Esophagus squamous epithelium (tissue), 5 donors: ENCODE measurements around the gene WNT9A. TPM values are rescaled to one million over a fixed set of nuclear protein-coding genes. Genes with fewer than 3 reads are reported as not detected.
"Not testable (repeated sequence)": the region's sequence is repeated elsewhere in the genome, so short reads cannot be mapped to it uniquely, and the experiment has no call there.

Source experiments
- DNase-seq: peaks from one replicate; lab custom pipeline; 2025; lab: John Stamatoyannopoulos, UW
- H3K27ac ChIP-seq, 4 donors: fragments of 200-600 bp; sonication (generic); one replicate each; pipeline ENCODE4 v1.5.1; 2016 to 2019; ENCODE audit warnings: mild to moderate bottlenecking in 1 of 4
- H3K27me3 ChIP-seq, 4 donors: fragments of 200-600 bp; sonication (generic); 1 replicate in 3 of 4; 2 replicates in 1 of 4; pipeline versions ENCODE4 v1.5.1 to v1.6.0; 2017 to 2021; ENCODE audit warnings: antibody characterized with exemption in 1 of 4
- H3K36me3 ChIP-seq, 3 donors: fragments of 200-600 bp; sonication (generic); one replicate each; pipeline ENCODE4 v1.5.1; 2016 to 2019
- H3K4me1 ChIP-seq, 3 donors: fragments of 200-600 bp; sonication (generic); one replicate each; pipeline ENCODE4 v1.5.1; 2017 to 2019
- H3K4me3 ChIP-seq, 4 donors: fragments of 200-600 bp; sonication (generic); 1 replicate in 3 of 4; 2 replicates in 1 of 4; pipeline ENCODE4 v1.5.1; 2016 to 2019; ENCODE audit warnings: mild to moderate bottlenecking in 2 of 4, moderate library complexity in 1 of 4
- H3K9me3 ChIP-seq, 3 donors: fragments of 200-600 bp; sonication (generic); one replicate each; pipeline ENCODE4 v1.5.1; 2016 to 2019
- POLR2A ChIP-seq, 4 donors: fragments of 450-650 bp; IDR thresholded peaks; one replicate each; pipeline ENCODE4 v1.6.1; 2017; ENCODE audit warnings: antibody characterized with exemption in 4 of 4, mild to moderate bottlenecking in 4 of 4, moderate library complexity in 3 of 4
- WGBS, 2 donors: methylation state at CpG; one replicate each; pipeline ENCODE4 v1.1.5; 2018; 5-methylcytosine and 5-hydroxymethylcytosine counted together
- intact Hi-C: fragments of 100-400 bp; cut with DNase I; formaldehyde crosslinking; loops from one replicate; pipeline ENCODE4 v1.15.0; 2022
- total RNA-seq, 4 donors: library from RNA; depleted of rRNA; stranded (reverse); fragments of >200 nt; gene quantifications; one replicate each; pipeline ENCODE4 v1.1.0, GENCODE V29; 2016
- TF ChIP-seq, protein P1 (sequence below), 6 experiments: fragments of 450-650 bp in 4 of 6; fragments of 200-600 bp in 2 of 6; sonication (generic) in 2 of 6; IDR thresholded peaks; one replicate each; pipeline ENCODE4 v1.5.1; 2016 to 2019; ENCODE audit warnings: antibody characterized with exemption in 6 of 6, mild to moderate bottlenecking in 4 of 6, moderate library complexity in 4 of 6
- donor health status: DM: yes; HTN: yes; CAD: no.

The WNT9A gene
- total RNA-seq, 4 donors from 2014 or later, result 1.7 to 5.9 (median 2.8) TPM

DNA sequence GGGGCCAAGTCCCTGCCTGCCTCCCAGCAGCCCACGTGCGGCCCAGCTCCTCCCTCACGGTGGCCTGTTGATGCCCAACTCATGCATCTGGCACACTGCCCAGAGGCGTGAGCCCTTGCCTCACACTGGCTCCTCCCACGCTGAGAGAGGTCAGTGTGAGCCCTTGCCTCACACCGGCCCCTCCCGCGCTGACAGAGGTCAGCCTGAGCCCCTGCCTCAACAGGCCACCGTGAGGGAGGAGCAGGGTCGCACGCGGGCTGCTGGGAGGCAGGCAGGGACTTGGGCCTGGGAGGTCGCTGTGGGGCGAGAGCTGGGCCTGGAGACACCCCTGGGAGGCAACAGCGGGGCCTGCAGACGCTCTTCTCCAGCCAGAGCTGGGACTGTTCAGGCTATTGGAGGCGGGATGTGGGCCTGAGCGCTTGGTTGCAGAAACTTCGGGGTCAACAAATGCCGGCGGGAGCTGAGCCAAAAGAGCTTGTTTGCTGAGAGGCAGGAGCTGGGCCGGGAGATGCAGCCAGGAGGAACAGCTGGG, 25.2 kb upstream of the WNT9A start:
- H3K27ac ChIP-seq, result peak overlapping the region in 2 of 4 donors; percentile 16 to 21
- H3K4me1 ChIP-seq, intact Hi-C loops, DNase-seq, H3K4me3 ChIP-seq, H3K9me3 ChIP-seq, H3K27me3 ChIP-seq, H3K36me3 ChIP-seq: not testable (repeated sequence)
- 81% methylated on average over 11 of the region's 22 CpGs; no CpG with 5 or more reads in 1 of the 2 donors for WGBS, 2 donors

DNA sequence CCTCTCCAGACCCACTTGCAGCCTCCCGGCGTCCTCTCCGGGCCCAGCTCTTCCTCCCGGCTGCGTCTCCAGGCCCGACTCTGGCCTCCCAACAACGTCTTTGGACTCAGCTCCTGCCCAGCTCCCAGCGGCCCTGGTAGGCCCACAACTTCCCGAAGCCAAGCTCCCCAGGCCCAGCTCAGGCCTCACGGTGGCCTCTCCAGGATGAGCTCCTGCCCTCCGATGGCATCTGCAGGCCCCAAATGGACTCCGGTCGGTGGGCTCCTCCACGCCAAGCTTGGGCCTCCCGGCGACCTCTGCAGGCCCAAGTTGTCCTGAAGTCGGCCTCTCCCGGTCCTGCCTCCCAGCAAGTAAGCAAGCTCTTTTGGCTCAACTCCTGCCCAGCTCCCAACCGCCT, 24.5 kb upstream of the WNT9A start:
- 90% methylated on average over 11 of the region's 19 CpGs; no CpG with 5 or more reads in 1 of the 2 donors for WGBS, 2 donors
- intact Hi-C loops, H3K4me3 ChIP-seq, H3K27me3 ChIP-seq, DNase-seq, H3K9me3 ChIP-seq, H3K4me1 ChIP-seq, H3K27ac ChIP-seq, H3K36me3 ChIP-seq: not testable (repeated sequence)

DNA sequence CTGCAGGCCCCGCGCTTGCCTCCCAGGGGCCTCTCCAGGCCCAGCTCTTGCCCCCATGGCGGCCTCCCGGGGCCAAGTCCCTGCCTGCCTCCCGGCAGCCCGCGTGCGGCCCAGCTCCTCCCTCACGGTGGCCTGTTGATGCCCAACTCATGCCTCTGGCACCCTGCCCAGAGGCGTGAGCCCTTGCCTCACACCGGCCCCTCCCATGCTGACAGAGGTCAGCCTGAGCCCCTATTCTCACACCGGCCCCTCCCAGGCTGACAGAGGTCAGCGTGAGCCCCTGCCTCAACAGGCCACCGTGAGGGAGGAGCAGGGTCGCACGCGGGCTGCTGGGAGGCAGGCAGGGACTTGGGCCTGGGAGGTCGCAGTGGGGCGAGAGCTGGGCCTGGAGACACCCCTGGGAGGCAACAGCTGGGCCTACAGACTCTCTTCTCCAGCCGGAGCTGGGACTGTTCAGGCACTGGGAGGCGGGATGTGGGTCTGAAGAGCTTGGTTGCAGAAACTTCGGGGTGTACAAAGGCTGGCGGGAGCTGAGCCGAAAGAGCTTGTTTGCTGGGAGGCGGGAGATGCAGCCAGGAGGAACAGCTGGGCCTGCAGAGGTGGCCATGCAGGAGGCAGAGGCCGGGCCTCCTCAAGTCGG, 24.0 kb upstream of the WNT9A start:
- DNase-seq, H3K4me1 ChIP-seq, H3K27ac ChIP-seq, H3K27me3 ChIP-seq, H3K4me3 ChIP-seq, H3K9me3 ChIP-seq, H3K36me3 ChIP-seq, intact Hi-C loops: not testable (repeated sequence)
- 80 to 85% methylated on average over 2 to 8 of the region's 27 CpGs for WGBS, 2 donors

DNA sequence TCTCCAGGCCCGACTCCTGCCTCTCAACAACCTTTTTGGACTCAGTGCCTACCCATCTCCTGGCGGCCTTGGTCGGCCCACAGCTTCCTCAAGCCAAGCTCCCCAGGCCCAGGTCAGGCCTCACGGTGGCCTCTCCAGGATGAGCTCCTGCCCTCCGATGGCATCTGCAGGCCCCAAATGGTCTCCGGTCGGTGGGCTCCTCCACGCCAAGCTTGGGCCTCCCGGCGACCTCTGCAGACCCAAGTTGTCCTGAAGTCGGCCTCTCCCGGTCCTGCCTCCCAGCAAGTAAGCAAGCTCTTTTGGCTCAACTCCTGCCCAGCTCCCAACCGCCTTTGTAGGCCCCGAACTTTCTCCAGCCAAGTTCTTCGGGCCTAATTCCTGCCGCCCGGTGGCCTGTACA, 23.5 kb upstream of the WNT9A start:
- 90 to 100% methylated on average over 2 to 3 of the region's 17 CpGs for WGBS, 2 donors
- H3K27ac ChIP-seq, H3K36me3 ChIP-seq, H3K9me3 ChIP-seq, intact Hi-C loops, H3K4me3 ChIP-seq, DNase-seq, H3K4me1 ChIP-seq, H3K27me3 ChIP-seq: not testable (repeated sequence)

DNA sequence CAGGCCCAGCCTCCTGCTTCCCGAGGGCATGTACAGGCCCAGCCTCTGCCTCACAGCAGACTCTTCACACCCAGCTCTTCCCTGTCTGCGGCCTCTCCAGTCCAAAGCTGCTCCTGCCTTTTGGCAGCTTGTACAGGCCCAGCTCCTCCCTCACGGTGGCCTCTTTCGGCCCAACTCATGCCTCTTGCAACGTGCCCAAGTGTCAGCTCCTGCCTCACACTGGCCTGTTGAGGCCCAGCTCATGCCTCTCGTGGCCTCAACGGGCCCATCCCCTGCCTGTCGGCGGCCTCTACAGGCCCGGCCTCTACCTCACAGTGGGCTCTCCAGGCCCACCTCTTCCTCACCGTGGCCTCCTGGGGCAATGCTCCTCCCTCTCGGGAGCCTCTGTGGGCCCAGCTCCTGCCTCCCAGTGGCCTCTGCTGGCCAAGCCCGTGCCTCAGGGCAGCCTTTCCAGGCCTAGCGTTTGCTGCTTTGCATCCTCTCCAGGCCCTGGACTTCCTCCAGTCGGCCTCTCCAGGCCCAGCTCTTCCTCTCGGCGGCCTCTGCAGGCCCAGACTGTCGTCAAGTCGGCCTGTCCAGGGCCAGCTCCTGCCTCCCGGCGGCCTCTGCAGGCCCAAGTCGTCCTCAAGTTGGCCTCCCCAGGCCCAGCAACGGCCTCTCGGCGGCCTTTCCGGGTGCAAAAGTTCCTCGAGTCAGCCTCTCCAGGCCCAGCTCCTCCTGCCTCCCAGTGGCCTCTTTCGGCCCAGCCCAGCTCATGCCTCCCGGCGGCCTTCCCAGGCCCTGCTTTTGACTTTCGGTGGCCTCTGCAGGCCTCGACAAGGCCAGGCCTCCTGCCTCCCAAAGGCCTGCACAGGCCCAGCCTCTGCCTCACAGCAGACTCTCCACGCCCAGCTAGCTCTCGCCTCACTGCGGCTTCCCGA, 22.6 kb upstream of the WNT9A start:
- 75 to 79% methylated on average over 17 to 23 of the region's 36 CpGs for WGBS, 2 donors
- H3K4me1 ChIP-seq, H3K4me3 ChIP-seq, intact Hi-C loops, H3K36me3 ChIP-seq, DNase-seq, H3K27ac ChIP-seq, H3K27me3 ChIP-seq, H3K9me3 ChIP-seq: not testable (repeated sequence)

DNA sequence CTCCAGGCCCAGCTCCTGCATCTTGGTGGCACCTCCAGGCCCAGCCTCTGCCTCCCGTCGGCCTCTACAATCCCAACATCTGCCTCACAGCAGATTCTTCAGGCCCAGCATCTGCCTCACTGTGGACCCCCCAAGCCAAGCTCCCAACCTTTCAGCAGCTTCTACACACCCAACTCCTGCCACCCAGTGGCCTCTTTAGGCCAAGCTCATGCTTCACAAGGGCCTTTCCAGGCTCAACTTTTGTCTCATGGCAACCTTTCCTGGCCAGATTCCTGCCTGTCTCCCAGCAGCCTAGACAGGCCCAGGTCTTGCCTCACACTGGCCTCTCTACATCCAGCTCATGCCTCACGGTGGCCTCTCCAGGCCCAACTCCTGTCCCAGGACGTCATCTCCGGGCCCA, 20.1 kb upstream of the WNT9A start:
- H3K36me3 ChIP-seq, H3K9me3 ChIP-seq, H3K4me1 ChIP-seq, H3K27me3 ChIP-seq, H3K27ac ChIP-seq, DNase-seq, H3K4me3 ChIP-seq, intact Hi-C loops: not testable (repeated sequence)
- 80 to 90% methylated on average over 1 to 2 of the region's 5 CpGs for WGBS, 2 donors

DNA sequence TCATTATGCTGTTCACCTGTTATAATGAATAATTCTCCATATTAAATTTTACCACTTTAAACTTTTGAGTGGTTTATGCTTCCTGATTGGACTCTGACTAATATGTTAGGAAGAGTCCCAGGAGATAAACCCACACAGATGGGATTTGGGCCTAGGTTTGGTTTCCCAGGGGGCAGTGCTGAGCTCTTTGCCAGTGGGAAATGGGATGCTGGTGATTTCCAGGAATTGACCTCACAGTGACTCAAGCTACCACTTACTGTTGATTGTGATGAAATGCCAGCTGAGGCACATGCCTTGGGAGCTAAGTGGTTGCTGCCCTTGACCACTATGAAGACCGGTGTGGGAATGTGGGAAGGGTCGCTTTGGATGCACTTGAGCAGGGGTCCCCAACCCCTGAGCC, 19.0 kb upstream of the WNT9A start:
- H3K36me3 ChIP-seq, H3K4me3 ChIP-seq, H3K27ac ChIP-seq, H3K27me3 ChIP-seq, H3K4me1 ChIP-seq, intact Hi-C loops, H3K9me3 ChIP-seq, DNase-seq: not testable (repeated sequence)
- WGBS, 2 donors, result 90% methylated on average over 2 of the region's 2 CpGs; no CpG with 5 or more reads in 1 of the 2 donors

DNA sequence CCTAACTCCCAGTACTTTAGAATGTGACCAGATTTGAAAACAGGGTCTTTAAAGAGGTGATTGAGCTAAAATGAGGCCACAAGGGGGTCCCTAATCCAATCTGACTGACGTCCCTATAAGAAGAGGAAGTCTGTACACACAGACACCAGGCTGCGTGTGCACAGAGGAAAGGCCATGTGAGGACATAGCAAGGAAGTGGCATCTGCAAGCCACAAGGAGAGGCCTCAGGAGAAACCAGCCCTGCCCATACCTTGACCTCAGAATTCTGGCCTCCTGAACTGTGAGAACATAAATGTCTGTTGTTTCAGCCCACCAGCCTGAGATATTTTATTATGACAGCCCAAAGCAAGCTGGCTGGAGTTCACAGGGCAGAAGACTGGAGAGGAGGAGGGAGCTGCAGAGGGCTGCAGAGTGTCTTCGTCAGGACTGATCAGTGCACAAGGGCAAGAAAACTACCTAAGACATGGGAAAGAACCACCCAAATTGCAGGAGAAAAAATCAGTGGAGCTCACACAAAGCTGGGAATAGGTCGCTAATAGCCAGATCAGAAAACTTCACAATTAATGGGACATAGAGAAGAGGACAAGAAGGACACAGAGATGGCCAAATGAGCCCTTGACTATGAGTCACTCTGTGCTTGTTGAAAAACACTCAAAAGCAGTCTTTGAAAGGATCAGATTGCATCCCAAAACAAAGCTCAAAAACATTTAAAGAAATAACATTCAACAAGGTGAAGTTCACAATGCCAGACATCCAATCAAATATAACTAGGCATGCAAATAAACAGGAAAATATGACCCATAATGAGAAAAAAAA, 14.1 kb upstream of the WNT9A start:
- TF ChIP-seq, protein P1, sequence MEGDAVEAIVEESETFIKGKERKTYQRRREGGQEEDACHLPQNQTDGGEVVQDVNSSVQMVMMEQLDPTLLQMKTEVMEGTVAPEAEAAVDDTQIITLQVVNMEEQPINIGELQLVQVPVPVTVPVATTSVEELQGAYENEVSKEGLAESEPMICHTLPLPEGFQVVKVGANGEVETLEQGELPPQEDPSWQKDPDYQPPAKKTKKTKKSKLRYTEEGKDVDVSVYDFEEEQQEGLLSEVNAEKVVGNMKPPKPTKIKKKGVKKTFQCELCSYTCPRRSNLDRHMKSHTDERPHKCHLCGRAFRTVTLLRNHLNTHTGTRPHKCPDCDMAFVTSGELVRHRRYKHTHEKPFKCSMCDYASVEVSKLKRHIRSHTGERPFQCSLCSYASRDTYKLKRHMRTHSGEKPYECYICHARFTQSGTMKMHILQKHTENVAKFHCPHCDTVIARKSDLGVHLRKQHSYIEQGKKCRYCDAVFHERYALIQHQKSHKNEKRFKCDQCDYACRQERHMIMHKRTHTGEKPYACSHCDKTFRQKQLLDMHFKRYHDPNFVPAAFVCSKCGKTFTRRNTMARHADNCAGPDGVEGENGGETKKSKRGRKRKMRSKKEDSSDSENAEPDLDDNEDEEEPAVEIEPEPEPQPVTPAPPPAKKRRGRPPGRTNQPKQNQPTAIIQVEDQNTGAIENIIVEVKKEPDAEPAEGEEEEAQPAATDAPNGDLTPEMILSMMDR (IDR thresholded peaks at IDR 0.05), result no peak
- no peak for TF ChIP-seq POLR2A (IDR thresholded peaks at IDR 0.05)
- Histone ChIP-seq H3K36me3 (no peaks in the 10 kb centered on the region), H3K27ac (no peak overlapping the region), H3K9me3 (no peaks in the 10 kb centered on the region), H3K4me1 (no peaks in the 10 kb centered on the region), H3K27me3 (peaks cover 0 to 38% (median 0%) of the 10 kb centered on the region in 4 donors), H3K4me3 (no peak overlapping the region)
- WGBS, 2 donors, result 45 to 76% methylated on average over 3 to 4 of the region's 4 CpGs
- no peak for DNase-seq
- intact Hi-C loops, result no loop called here
